Heart right ventricle (tissue), 16 donors: ENCODE measurements around the gene ZSCAN32. TPM values are rescaled to one million over a fixed set of nuclear protein-coding genes. Genes with fewer than 3 reads are reported as not detected.

Experiments used
- ATAC-seq, 8 donors: fragments of 200-7000 bp; cut with Tn5 transposase; one replicate each; pipeline ENCODE4 v1.9.1; 2020; ENCODE audit warnings: mild to moderate bottlenecking in 8 of 8, moderate library complexity in 8 of 8, moderate number of reproducible peaks in 1 of 8
- DNase-seq, 2 donors: peaks; one replicate each; pipeline ENCODE4 v3.0.0-alpha.2; 2020
- H3K27ac ChIP-seq, 10 donors: fragments of 200-600 bp; sonication (generic) in 2 of 10; one replicate each; pipeline versions ENCODE4 v1.5.0 to v1.8.0; 2020 to 2022; ENCODE audit warnings: mild to moderate bottlenecking in 3 of 10
- H3K27me3 ChIP-seq, 7 donors: fragments of 200-600 bp; one replicate each; pipeline ENCODE4 v1.8.0; 2021 to 2022; ENCODE audit warnings: mild to moderate bottlenecking in 2 of 7
- H3K36me3 ChIP-seq, 9 donors: fragments of 200-600 bp; sonication (generic) in 1 of 9; one replicate each; pipeline versions ENCODE4 v1.5.0 to v1.8.0; 2020 to 2022; ENCODE audit warnings: mild to moderate bottlenecking in 2 of 9
- H3K4me1 ChIP-seq, 9 donors: fragments of 200-600 bp; sonication (generic) in 1 of 9; one replicate each; pipeline versions ENCODE4 v1.5.0 to v1.8.0; 2020 to 2022; ENCODE audit warnings: mild to moderate bottlenecking in 4 of 9
- H3K4me3 ChIP-seq, 10 donors: fragments of 200-600 bp; sonication (generic) in 2 of 10; one replicate each; pipeline versions ENCODE4 v1.5.0 to v1.8.0; 2020 to 2022; ENCODE audit warnings: mild to moderate bottlenecking in 7 of 10, moderate library complexity in 2 of 10
- H3K9me3 ChIP-seq, 11 donors: fragments of 200-600 bp in 10 of 11; sonication (generic) in 2 of 11; one replicate each; pipeline versions ENCODE4 v1.5.0 to v1.8.0; 2013 to 2022; ENCODE audit warnings: mild to moderate bottlenecking in 2 of 11, control low read depth in 1 of 11, moderate library complexity in 1 of 11
- CTCF ChIP-seq, 9 donors: fragments of 200-600 bp; sonication (generic) in 2 of 9; IDR thresholded peaks; one replicate each; pipeline versions ENCODE4 v1.5.0 to v1.8.0; 2021 to 2022; ENCODE audit warnings: antibody characterized with exemption in 9 of 9, mild to moderate bottlenecking in 5 of 9, moderate library complexity in 1 of 9
- WGBS, 2 donors: extraction: QIAGEN DNeasy Blood & Tissue Kit; methylation state at CpG; one replicate each; pipeline ENCODE4 v1.1.7; 2013; ENCODE audit warnings: inconsistent platforms in 1 of 2; 5-methylcytosine and 5-hydroxymethylcytosine counted together
- intact Hi-C, 10 donors: fragments of 100-400 bp; cut with DNase I; formaldehyde crosslinking; loops; one replicate each; pipeline versions ENCODE4 v1.11.1 to v1.14.2; 2022
- polyA plus RNA-seq, 2 donors: library from polyadenylated mRNA; stranded (reverse); fragments of 200-250 nt; gene quantifications; one replicate each; pipeline ENCODE4 v1.2.3, GENCODE V29; 2013
- total RNA-seq, 10 donors: library from RNA; stranded (reverse); fragmentation: NEBNext Ultra II Directional in 3 of 10; extraction: Animal tissue kit (Norgen Biotek cat#: 25700) in 3 of 10; gene quantifications; one replicate each; pipeline versions ENCODE4 v1.2.1 to v1.2.4, GENCODE V29; 2021 to 2023
- donor health status: Arrhythmogenic right ventricular cardiomyopathy.
- donor health status: ischemic (EF 13 %, LVEDD 7.1; RV severe dilation, severe dysfunction).
- donor health status: healthy with polysubstance abuse.
- donor health status: DM: no; HTN: yes; CAD: no.
- donor health status: DM: no; HTN: no; CAD: no.
- donor health status: ischemic (EF 25% LVEDD 6.9; RV normal size, moderate dysfunction).
- donor health status: ischemic (EF 25% LVEDD 5.7; RV mildly dilated, moderate dysfunction).
- donor health status: healthy.
- donor health status: DM: yes; HTN: yes; CAD: no.
- donor health status: Ischemic cardiomyopathy.
- donor health status: ischemic (EF 35%, LVEDD 5.7; RV mildly dilated, moderate dysfunction).
- donor health status: nonischemic (EF 11% LVEDD 7.7; RV severe dilation, severe dysfunction).
- donor health status: DM: yes; HTN: yes; CAD: no.
- donor health status: PGD.
- donor health status: ischemic (EF 29% LVEDD 5.4; RV normal size, mild dysfunction).
- donor health status: nonischemic (EF 23%, LVEDD 6.1; RV moderate dilation, normal function).

The ZSCAN32 gene
- total and polyA plus RNA-seq, 12 donors = 5.0 to 9.0 (median 6.8) TPM

GRCh38 chr16:3358871-3359270 lies 41.9 kb downstream of the ZSCAN32 start:
- peaks cover 0 to 17% (median 3%) of the 10 kb centered on the region in 7 donors for H3K27me3 ChIP-seq
- 31 to 37% methylated on average over 1 of the region's 1 CpG for WGBS, 2 donors
- TF ChIP-seq CTCF (IDR thresholded peaks at IDR 0.05) = no peak
- H3K4me1 ChIP-seq = no peaks in the 10 kb centered on the region
- no peak for ATAC-seq
- no peaks in the 10 kb centered on the region for H3K36me3 ChIP-seq
- no peak overlapping the region for H3K27ac ChIP-seq
- intact Hi-C loops = no loop called here
- H3K4me3 ChIP-seq = no peak overlapping the region
- peaks cover 0 to 8% (median 0%) of the 10 kb centered on the region in 11 donors for H3K9me3 ChIP-seq
- no peak for DNase-seq

DNA sequence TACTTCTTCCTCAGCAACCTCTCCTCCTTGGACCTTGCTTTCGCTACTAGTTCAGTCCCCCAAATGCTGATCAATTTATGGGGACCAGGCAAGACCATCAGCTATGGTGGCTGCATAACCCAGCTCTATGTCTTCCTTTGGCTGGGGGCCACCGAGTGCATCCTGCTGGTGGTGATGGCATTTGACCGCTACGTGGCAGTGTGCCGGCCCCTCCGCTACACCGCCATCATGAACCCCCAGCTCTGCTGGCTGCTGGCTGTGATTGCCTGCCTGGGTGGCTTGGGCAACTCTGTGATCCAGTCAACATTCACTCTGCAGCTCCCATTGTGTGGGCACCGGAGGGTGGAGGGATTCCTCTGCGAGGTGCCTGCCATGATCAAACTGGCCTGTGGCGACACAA lies 44.7 kb downstream of the ZSCAN32 start:
- H3K4me3 ChIP-seq = no peak overlapping the region
- H3K27ac ChIP-seq = no peak overlapping the region
- ATAC-seq (no peak), DNase-seq (no peak)
- H3K27me3 ChIP-seq = peaks cover 0 to 4% (median 0%) of the 10 kb centered on the region in 7 donors
- 81 to 83% methylated on average over 10 of the region's 10 CpGs for WGBS, 2 donors
- intact Hi-C loops = no loop called here
- H3K36me3 ChIP-seq = no peaks in the 10 kb centered on the region
- no peak for TF ChIP-seq CTCF (IDR thresholded peaks at IDR 0.05)
- peaks cover 0 to 9% (median 0%) of the 10 kb centered on the region in 11 donors for H3K9me3 ChIP-seq
- no peaks in the 10 kb centered on the region for H3K4me1 ChIP-seq

DNA sequence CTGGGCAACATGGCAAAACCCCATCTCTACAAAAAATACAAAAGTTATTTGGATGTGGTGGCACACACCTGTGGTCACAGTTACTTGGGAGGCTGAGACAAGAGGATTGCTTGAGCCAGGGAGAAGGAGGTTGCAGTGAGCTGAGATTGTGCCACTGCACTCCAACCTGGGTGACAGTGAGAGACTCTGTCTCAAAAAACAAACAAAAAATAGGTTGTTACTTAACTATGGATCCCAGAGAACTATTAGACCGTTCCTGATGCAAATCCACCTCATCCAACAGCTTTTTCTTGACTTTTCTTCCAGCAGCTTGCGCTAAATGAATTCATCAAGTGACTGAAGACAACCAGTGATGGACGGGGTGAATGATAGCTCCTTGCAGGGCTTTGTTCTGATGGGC lies 45.2 kb downstream of the ZSCAN32 start, which contains the start of gene OR2C1:
Gene OR2C1, plus strand, starts transcription at position 301 of the 400 bp plus-strand sequence. Its CDS starts 52 bp downstream, at position 353.
- H3K27ac ChIP-seq = no peak within 1 kb of the TSS
- no peaks in the 10 kb centered on the region for H3K36me3 ChIP-seq
- no peak for ATAC-seq
- no peak for TF ChIP-seq CTCF (IDR thresholded peaks at IDR 0.05)
- WGBS, 2 donors = 65 to 74% methylated on average over 3 of the region's 3 CpGs
- intact Hi-C loops = no loop called here
- H3K4me3 ChIP-seq = no peak within 1 kb of the TSS
- H3K9me3 ChIP-seq = peaks cover 0 to 9% (median 0%) of the 10 kb centered on the region in 11 donors
- H3K27me3 ChIP-seq = no peaks in the 10 kb centered on the region
- no peak for DNase-seq
- no peaks in the 10 kb centered on the region for H3K4me1 ChIP-seq

DNA sequence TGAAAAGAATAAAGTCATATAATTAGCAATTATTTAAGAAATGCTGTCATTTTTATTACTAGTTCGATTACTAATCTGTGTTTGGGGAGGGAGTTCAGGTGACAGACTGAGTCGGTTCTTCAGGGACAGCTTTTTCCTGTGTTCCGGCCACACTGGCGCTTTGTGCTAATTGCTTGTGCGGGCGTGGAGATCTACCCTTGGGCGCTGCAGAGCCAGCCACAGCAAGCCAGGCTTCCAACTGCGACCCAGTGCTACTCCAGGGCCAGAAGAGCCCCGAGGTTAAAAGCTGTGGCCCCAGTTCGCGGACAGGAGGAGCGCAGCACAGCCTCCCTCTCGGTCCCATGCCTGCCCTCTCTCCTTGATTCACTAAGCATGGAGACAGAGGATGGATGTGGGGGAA lies 51.6 kb downstream of the ZSCAN32 start:
- H3K9me3 ChIP-seq = peaks cover 0 to 9% (median 0%) of the 10 kb centered on the region in 11 donors
- peaks cover 0 to 12% (median 0%) of the 10 kb centered on the region in 9 donors for H3K4me1 ChIP-seq
- no peaks in the 10 kb centered on the region for H3K27me3 ChIP-seq
- ATAC-seq = peak in 2 of 8 donors; percentile 52 to 55
- no peak for DNase-seq
- no peak overlapping the region for H3K4me3 ChIP-seq
- no peak for TF ChIP-seq CTCF (IDR thresholded peaks at IDR 0.05)
- intact Hi-C loops = no loop called here
- H3K36me3 ChIP-seq = no peaks in the 10 kb centered on the region
- 47 to 58% methylated on average over 13 of the region's 13 CpGs for WGBS, 2 donors
- H3K27ac ChIP-seq = peak overlapping the region in 7 of 10 donors; percentile 34 to 65 (median 53)
